ENCODE measurements around the gene FRAT1. TPM values are rescaled to one million over a fixed set of nuclear protein-coding genes. Genes with fewer than 3 reads are reported as not detected.

FRAT1 gene
- total and polyA plus RNA-seq, 2 donors (not counting 3 experiments of a cell fraction or from before 2014, with no cell fraction given) = 2.2 to 3.2 TPM

DNA sequence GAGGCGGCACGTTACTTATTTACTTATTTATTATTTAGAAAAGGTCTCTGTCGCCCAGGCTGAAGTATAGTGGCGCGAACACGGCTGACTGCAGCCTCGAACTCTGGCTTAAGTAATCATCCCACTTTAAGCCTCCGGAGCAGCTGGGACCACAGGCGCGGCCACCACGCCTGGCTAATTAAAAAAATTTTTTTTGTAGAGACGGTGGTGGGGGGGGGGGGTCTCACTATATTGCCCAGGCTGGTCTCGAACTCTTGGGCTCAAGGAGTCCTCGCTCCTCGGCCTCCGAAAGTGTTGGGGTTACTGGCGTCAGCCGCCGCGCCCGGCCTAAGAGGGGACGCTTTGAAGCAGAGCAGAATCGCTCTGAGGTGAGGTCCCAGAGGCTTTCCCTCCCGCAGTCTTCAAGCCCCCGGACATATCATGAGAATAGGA is 16.1 kb downstream of the FRAT1 start:
- H3K9ac ChIP-seq (replicated peaks; ENCODE audit: extremely low read depth, insufficient read depth, low read length) = peak overlapping the region; percentile 97
- peaks cover 20 to 29% of the 10 kb centered on the region in 2 experiments for H3K27me3 ChIP-seq (ENCODE audit: control insufficient read depth in 2 of 2, insufficient read depth in 2 of 2, low read length in 2 of 2)
- peak overlapping the region; percentile 100 for H3K27ac ChIP-seq (ENCODE audit: insufficient read depth, low read depth, low read length)
- peak overlapping the region; percentile 48 for H3K4me2 ChIP-seq (ENCODE audit: insufficient read depth, low read length)
- POLR2A ChIA-PET = no interaction called here
- peaks cover 11% of the 10 kb centered on the region for H3K4me1 ChIP-seq (ENCODE audit: control insufficient read depth, extremely low read depth, insufficient read depth, low read length)
- CTCF ChIA-PET = no interaction called here
- DNase-seq (ENCODE audit: low read depth, low spot score) (no peak), FAIRE-seq (no peak)
- peak overlapping the region; percentile 39 to 84 (median 43) for H3K4me3 ChIP-seq (replicated peaks in 1 of 3; ENCODE audit: insufficient read depth in 1 of 3, low read depth in 1 of 3, low read length in 3 of 3)
- no peaks in the 10 kb centered on the region for H3K36me3 ChIP-seq (ENCODE audit: control insufficient read depth in 2 of 2, extremely low read depth in 1 of 2, insufficient read depth in 2 of 2, low read length in 2 of 2)
- H3K79me2 ChIP-seq (ENCODE audit: control insufficient read depth, insufficient read depth, low read length) = peaks cover 21% of the 10 kb centered on the region
- no peaks in the 10 kb centered on the region for H3K9me1 ChIP-seq (replicated peaks; ENCODE audit: control insufficient read depth, extremely low read depth, insufficient read depth, low read length)
- no TSS peak for BruUV-seq (replicated peaks)
- intact Hi-C loops (cut with micrococcal nuclease) (loop anchor here (10.0 kb wide), 1 partner anchor 260 kb away; no protein-coding TSS in a partner anchor), dilution Hi-C loops (cut with MboI; ENCODE audit: extremely low pct_ligation_motif_present, low sequenced_read_pairs) (no loop called here)
- TF ChIP-seq CTCF (IDR thresholded peaks at IDR 0.05; ENCODE audit: extremely low read depth in 1 of 2, insufficient read depth in 1 of 2, low read depth in 1 of 2, low read length in 2 of 2) = no peak
- no peak for TF ChIP-seq GATA2 (IDR thresholded peaks at IDR 0.05; ENCODE audit: insufficient read depth, insufficient read length, low read depth, low read length)
- no peak for TF ChIP-seq EZH2 (IDR thresholded peaks at IDR 0.05; ENCODE audit: borderline replicate concordance, low read depth, low read length, severe bottlenecking)
- no peak for TF ChIP-seq FOS (IDR thresholded peaks at IDR 0.05; ENCODE audit: borderline replicate concordance, insufficient read depth, low read length)
- TF ChIP-seq MAX (IDR thresholded peaks at IDR 0.05; ENCODE audit: insufficient read depth, insufficient read length) = no peak
- no peak for TF ChIP-seq MYC (IDR thresholded peaks at IDR 0.05; ENCODE audit: low read depth, low read length)
- no peak for TF ChIP-seq JUN (IDR thresholded peaks at IDR 0.05; ENCODE audit: borderline replicate concordance, insufficient read depth, insufficient read length, low read depth)
- TF ChIP-seq POLR2AphosphoS5 (IDR thresholded peaks at IDR 0.05; ENCODE audit: insufficient read depth, low read depth, low read length) = no peak
- TF ChIP-seq POLR2A (IDR thresholded peaks at IDR 0.05; ENCODE audit: low read depth, low read length) = no peak
- H2AFZ ChIP-seq (ENCODE audit: low read depth, low read length) = peak overlapping the region; percentile 61
- no peaks in the 10 kb centered on the region for H3K9me3 ChIP-seq (replicated peaks; ENCODE audit: control insufficient read depth, insufficient read depth, low read length)
- H4K20me1 ChIP-seq (replicated peaks; ENCODE audit: control insufficient read depth, extremely low read depth, insufficient read depth, low read length) = no peaks in the 10 kb centered on the region

Measured in endothelial cell of umbilical vein (primary cell).